Hematopoietic multipotent progenitor cell treated with erythropoietin and hydrocortisone succinate and interleukin-3 and kit ligand, for 17 days (in vitro differentiated cells): ENCODE results near the gene TMEM229B.

ENCODE experiments used
- DNase-seq: peaks from one replicate; pipeline ENCODE4 v3.0.0-alpha.2; 2015; ENCODE audit warnings: low spot score

Gene TMEM229B

DNA sequence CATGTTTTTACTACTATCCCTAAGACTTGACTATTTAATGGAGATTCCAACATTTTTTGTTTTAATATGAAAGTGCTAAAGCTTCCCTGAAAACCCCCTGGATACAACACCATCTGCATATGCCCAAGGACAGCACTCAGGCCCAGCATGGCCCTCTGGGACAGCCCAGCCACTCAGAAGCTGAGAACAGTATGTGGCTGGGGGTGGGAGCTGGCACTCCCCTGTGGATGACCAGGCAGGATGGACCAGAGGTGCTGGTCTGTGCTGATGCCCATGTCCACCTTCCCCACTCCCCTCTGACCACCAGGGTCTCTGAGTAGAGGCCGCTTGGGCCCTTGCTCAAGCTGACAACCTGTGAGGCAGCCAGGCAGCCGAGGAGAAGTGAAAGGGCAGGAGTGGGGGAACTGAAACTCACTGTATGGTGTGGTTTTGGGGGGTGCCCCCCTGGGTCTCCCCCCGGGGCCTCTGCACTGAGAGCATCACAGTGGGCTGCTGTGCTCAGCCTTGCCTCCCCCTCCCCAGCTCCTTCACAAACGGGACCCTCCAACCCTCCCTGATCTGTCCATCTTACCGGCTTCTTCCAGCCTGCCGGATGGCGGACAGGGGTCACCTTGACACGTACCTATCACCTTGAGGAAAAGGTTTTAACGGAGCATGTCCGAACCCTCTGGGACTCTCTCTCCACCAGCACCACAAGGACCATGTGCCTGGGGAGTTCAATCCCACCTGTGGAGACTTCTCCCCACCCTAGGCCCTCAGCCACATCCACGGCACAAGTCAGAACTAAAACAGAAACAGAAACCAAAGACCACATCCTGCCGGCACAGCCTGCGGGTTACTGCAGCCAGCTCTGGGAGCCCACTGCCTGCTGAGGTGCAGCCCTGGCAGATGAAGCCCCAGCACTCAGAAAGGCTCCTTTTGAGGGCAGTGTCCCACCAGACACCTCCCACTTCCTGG lies at the start of gene TMEM229B:
TSS of gene TMEM229B (minus strand) at position 785 of the 957 bp plus-strand sequence. CDS start 14,798 bp downstream, outside the sequence.
- DNase-seq, result no peak

DNA sequence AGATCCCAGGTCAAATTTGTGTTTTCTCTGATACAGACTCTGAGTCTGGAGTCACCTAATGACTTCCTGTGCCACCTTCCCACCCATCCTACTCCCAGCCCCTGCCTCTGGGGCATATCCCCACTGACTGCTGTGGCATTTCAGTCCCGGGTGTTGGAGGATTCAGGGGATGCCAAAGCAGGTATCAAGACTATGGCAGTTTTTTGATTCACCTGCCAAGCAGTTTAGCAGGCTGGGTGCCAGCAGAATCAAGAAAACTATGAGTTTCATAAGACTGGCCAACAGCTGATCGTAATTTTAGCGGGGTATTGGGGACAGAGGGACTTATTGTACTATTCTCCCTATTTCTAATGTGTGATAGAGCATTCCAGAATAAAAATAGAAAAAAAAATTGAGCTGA lies 49.2 kb upstream of the TMEM229B start:
- no peak for DNase-seq

- no peak for DNase-seq
These were observed 47.6 kb upstream of the TMEM229B start for GRCh38 chr14:67536087-67536486.

DNA sequence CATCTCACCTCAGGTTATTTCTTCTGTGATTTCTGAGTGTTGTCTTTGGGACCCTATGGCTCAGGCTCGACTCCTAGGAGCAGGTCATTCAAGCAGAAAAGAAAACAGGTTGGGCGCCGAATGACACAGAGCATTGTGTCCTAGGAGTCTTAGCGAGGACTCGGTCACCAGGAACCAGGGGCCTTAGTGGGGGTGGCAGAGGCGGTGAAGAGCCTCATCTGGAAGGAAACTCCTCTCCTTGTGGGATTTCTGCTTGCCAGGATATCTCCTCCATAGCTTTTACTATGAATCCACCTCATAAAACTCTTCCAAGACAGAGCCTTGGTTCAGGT lies 45.2 kb upstream of the TMEM229B start:
- DNase-seq, result no peak

- no peak for DNase-seq
These were observed 44.7 kb upstream of the TMEM229B start, which contains the start of gene PLEKHH1 for GRCh38 chr14:67532998-67533753. PLEKHH1 (plus strand) TSS chr14:67533290; CDS start chr14:67541868, 8,578 bp downstream.

GRCh38 chr14:67532606-67532997 lies 44.1 kb upstream of the TMEM229B start:
- no peak for DNase-seq

- no peak for DNase-seq
These were observed 41.7 kb upstream of the TMEM229B start for GRCh38 chr14:67529947-67530935.

DNA sequence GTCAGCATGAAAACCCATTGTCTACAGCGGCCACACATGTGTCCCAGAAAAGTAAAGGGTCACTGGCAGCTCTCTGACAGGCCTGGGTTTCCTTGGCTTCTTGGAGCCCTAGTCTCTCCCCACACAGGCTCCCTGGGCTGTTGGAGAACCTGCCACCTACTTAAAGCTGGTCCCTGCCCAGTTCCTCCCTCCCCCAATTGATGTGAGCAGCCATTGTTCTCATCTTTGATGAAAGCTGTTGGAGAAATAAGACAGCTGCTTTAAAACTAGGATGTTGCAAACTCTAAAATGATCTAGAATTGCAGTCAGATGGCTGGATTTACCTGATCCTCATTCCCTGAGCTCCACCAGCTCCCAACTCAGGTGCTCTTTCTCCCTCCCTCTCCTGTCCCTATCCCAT lies 39.8 kb upstream of the TMEM229B start:
- DNase-seq, result no peak

- DNase-seq, result no peak
These were observed 39.2 kb upstream of the TMEM229B start for GRCh38 chr14:67527756-67528155.

- DNase-seq, result peak; percentile 31
These were observed 38.3 kb upstream of the TMEM229B start for GRCh38 chr14:67526676-67527459.

DNA sequence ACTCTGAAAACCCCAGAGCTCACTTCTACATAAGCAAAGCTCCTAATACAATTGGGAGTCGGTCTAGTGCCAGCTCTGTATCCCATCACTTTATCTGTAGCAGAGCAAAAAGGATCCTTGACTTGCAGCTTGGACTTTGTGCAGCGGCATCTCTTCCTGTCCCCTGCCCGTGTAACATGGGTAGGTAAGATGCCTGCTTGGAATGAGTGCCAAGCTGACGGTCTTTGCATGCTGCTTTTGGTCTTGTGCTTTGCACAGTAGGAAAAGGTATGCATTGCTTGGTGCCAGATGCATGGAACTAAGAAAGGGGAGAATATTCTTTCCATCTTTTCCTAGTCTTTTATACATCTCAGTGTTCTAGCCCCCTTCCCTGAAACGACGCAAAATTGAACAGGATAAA lies 37.7 kb upstream of the TMEM229B start:
- no peak for DNase-seq

- no peak for DNase-seq
These were observed 36.9 kb upstream of the TMEM229B start for GRCh38 chr14:67525389-67525788.

DNA sequence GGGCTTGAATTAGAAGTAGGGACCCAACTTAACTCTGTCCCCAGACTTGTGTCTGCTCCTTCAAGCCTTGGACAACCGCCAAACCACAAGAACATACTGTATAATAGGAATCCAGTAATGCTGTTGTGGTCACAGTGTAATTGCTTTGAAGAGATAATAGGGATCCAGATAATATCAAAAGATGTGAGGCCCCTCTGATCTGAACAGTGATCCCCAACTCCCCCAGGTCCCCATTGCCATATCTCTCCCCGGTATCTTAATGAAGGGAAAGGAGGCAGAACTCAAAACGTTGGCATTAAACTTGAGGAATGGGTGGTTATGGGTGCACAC lies 36.1 kb upstream of the TMEM229B start:
- DNase-seq, result no peak

- no peak for DNase-seq
These were observed 35.5 kb upstream of the TMEM229B start for GRCh38 chr14:67523764-67524633.

- DNase-seq, result no peak
These were observed 33.7 kb upstream of the TMEM229B start for GRCh38 chr14:67522270-67522669.

DNA sequence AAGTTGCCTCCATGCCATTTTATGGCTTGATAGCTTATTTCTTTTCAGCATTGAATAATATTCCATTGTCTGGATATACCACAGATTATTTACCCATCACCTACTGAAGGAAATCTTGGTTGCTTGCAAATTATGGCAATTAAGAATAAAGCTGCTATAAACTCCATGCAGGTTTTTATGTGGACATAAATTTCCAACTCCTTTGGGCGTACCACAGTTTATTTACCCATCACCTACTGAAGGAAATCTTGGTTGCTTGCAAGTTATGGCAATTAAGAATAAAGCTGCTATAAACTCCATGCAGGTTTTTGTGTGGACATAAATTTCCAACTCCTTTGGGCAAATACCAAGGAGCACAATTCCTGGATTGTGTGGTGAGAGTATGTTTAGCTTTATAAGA lies 32.0 kb upstream of the TMEM229B start:
- DNase-seq, result no peak

DNA sequence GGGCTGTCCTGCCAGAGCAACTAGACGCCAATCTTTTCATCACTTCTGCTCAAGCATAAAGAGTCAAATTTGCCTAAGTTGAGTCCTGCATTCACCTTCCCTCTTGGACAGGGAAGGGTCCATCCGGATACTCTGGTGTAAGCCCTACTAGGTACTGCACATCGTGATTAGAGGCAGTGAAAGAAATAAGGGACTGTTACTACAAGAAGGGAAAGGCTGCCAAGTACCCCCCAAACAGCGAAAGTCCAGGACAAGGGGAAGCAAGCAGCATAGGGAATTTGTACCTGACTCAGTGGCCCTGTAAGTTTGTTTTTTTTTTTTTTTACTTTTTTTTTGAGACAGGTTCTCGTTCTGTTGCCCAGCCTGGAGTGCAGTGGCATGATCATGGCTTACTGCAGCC lies 30.9 kb upstream of the TMEM229B start:
- DNase-seq, result no peak

DNA sequence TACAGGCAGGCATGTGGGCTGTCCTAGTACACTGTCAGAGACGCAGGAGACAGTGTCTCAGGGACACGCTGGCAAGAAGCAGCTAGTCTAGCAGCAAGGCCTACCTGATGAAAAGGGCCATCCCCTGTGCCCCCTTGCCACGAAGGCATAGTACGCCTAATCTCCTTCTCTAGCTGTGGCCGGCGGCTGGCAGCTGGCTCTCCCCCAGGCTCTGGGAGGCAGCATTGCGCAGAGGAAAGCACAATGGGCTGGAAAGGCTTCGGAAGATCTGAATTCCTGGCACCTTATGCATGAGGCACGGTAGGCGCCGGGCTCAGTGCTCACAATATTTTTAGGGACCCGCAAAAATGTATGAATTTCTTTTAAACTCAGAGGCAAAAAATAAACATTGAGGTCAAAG lies 28.6 kb upstream of the TMEM229B start:
- no peak for DNase-seq

DNA sequence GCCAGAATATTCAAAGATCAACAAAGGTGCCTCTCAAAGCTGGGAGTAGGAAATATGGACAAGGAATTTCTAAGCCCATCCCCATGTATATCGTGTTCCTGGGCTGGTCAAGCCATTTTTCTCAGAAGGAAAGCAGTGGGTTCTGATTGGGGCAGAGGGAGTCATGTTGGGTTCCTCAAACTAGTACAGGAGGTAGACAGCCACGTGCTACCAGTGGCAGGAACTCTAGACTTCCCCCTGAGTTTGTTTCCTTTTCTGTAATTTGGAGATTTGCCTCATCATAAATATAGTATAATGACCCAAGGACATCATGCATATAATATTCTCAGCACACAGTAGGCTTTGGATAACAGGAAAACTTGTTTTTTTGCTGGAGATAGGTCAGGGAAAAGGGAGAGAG lies 28.2 kb upstream of the TMEM229B start:
- DNase-seq, result no peak

DNA sequence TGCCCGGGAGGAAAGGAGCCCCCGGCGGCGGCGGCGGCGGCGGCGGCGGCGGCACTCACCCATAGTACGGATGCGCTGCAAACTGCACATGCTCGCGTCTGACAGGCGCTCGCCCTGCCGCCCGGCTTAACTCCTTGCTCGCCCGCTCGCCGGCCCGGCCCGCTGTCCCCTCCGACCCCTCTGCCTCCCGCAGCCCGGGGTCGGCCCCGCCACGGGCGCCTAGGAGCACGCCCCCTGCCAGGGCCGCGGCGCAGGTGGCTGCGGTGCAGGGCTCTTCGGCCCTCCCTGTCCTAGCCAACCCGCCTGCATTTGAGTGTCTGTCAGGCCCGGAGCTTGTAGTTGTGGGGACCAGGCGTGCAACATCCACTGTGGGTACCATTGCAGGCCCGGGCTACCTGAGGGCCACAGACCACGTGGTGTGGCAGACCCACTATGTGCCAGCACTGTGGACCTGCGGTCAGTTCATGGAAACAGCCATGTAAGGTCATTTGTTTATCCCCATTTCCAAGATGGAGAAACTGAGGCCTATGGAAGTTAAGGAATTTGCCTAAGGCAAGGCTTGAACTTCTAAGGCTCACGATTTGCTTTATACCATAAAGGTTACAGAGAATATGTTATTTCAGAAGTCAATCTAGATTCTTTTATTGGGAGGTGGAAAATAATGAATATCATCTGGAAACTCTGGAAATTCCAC lies 27.0 kb upstream of the TMEM229B start:
- no peak for DNase-seq
